Fibroblast of mammary gland (primary cell): ENCODE data around the gene CD46.
"Not testable (repeated sequence)": the region's sequence is repeated elsewhere in the genome, so short reads cannot be mapped to it uniquely, and the experiment has no call there.

Experiments
- DNase-seq: peaks from one replicate; pipeline ENCODE4 v3.0.0-alpha.2; 2010; ENCODE audit warnings: low read depth
- H3K4me3 ChIP-seq: 2 replicates; pipeline ENCODE4 v1.5.1; 2011; ENCODE audit warnings: low read depth, mild to moderate bottlenecking, low read length, moderate library complexity; ENCODE audit not compliant: control insufficient read depth
- CTCF ChIP-seq: conservative IDR thresholded peaks from 2 replicates; pipeline ENCODE4 v1.5.1; 2011; ENCODE audit warnings: low read depth, low read length, inconsistent platforms; ENCODE audit not compliant: control insufficient read depth, insufficient read depth

CD46 gene

GRCh38 chr1:207738158-207738659 lies 13.6 kb upstream of the CD46 start:
- H3K4me3 ChIP-seq, result not testable (repeated sequence)
- DNase-seq, result peak; percentile 12

GRCh38 chr1:207740207-207740606 lies 11.6 kb upstream of the CD46 start:
- DNase-seq, result no peak
- H3K4me3 ChIP-seq, result no peak overlapping the region
- TF ChIP-seq CTCF, result no peak

- no peak overlapping the region for H3K4me3 ChIP-seq
- TF ChIP-seq CTCF, result no peak
- DNase-seq, result no peak
Measured at GRCh38 chr1:207742850-207743555, 8.9 kb upstream of the CD46 start.

- TF ChIP-seq CTCF, result no peak
- DNase-seq, result no peak
- H3K4me3 ChIP-seq, result no peak overlapping the region
Measured at GRCh38 chr1:207744000-207744534, 7.8 kb upstream of the CD46 start.

DNA sequence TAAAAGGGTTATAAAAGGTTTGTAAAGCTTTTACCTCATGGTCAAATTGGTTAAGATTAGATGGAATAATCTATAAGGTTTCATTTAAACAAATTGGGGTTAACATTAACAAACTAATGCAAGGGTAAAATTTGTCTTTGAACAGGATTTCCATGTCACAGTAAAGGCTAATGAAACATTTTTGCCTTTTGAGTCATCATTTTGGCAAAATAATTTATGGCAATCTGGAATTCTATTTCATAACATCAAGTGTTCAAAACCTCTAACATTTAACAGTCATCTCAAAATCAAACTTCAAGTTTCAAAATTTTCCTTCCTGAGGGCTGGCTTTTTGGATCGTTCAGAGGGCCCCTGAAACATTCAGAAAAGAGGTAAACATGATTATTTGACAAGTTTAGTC lies 6.6 kb upstream of the CD46 start:
- H3K4me3 ChIP-seq, result no peak overlapping the region
- TF ChIP-seq CTCF, result no peak
- peak; percentile 49 for DNase-seq

DNA sequence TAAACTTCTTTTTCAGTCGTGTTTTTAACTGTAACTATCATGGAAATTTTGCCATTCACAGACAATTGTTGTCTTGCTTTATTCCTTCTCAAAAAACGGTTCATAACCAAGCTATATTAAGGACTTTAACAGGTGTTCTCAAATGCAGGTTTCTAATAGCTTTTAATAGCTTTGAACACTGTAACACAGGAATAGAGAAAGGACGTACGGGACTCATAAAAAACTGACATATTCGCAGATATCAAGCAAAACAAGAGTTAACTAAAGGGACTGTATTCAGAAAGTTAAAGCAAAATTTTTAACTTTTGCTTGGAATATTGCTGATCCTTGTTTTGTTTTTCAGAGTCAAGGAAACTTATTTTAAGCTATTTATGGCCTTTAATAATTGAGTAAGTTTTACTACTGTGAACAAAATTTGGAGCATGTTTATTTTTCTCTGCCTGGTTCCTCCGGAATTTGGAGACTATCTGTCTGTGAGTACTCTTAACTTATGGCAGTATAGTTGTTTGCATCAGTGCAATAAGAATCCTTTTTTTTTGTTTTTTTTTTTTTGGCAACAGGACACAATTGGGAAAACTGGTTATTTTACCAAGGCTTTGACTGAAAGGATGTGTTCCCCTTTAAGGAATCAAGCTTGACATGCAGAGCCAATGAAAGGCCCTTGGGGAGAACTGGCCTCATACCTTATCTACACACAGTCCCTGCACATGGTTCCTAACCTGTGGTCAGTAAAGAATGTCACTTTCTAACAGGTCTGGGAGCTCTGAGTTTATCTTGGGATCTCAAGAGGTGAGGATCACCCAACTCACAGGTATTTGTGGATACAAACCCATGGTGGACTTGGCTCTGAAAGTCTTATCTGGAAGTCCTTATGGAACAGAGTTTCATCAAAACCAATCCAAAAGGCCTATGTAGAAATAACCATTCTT lies 5.8 kb upstream of the CD46 start:
- DNase-seq, result no peak
- no peak for TF ChIP-seq CTCF
- H3K4me3 ChIP-seq, result no peak overlapping the region
